ENCODE data around the gene IRF6. TPM values are rescaled to one million over a fixed set of nuclear protein-coding genes. Genes with fewer than 3 reads are reported as not detected.

Gene IRF6
- total and polyA plus RNA-seq, 2 experiments from 2014 or later, result 1.9 to 2.6 TPM

- TF ChIP-seq CTCF (IDR thresholded peaks at IDR 0.05; ENCODE audit: low read depth, low read length), result no peak
- no peaks in the 10 kb centered on the region for H3K36me3 ChIP-seq
- H3K9me3 ChIP-seq (ENCODE audit: low read depth), result no peaks in the 10 kb centered on the region
- peaks cover 4% of the 10 kb centered on the region for H3K27me3 ChIP-seq
- DNase-seq (ENCODE audit: low read depth in 1 of 2, low spot score in 1 of 2), result no peak
- no peaks in the 10 kb centered on the region for H3K4me1 ChIP-seq (ENCODE audit: low read depth)
- H3K27ac ChIP-seq, result no peak overlapping the region
- H3K4me3 ChIP-seq, result no peak overlapping the region
These were observed 9.5 kb upstream of the IRF6 start for GRCh38 chr1:209815490-209815889.

GRCh38 chr1:209813902-209814301 lies 8.0 kb upstream of the IRF6 start:
- Histone ChIP-seq H3K36me3 (no peaks in the 10 kb centered on the region), H3K27ac (no peak overlapping the region), H3K9me3 (ENCODE audit: low read depth) (no peaks in the 10 kb centered on the region), H3K4me3 (no peak overlapping the region), H3K27me3 (no peaks in the 10 kb centered on the region), H3K4me1 (ENCODE audit: low read depth) (no peaks in the 10 kb centered on the region)
- no peak for DNase-seq (ENCODE audit: low read depth in 1 of 2, low spot score in 1 of 2)
- TF ChIP-seq CTCF (IDR thresholded peaks at IDR 0.05; ENCODE audit: low read depth, low read length), result no peak

GRCh38 chr1:209810783-209811182 lies 4.8 kb upstream of the IRF6 start:
- H3K4me3 ChIP-seq, result no peak overlapping the region
- H3K36me3 ChIP-seq, result no peaks in the 10 kb centered on the region
- peaks cover 15% of the 10 kb centered on the region for H3K4me1 ChIP-seq (ENCODE audit: low read depth)
- peaks cover 2% of the 10 kb centered on the region for H3K27me3 ChIP-seq
- no peak overlapping the region for H3K27ac ChIP-seq
- no peak for TF ChIP-seq CTCF (IDR thresholded peaks at IDR 0.05; ENCODE audit: low read depth, low read length)
- DNase-seq (ENCODE audit: low read depth in 1 of 2, low spot score in 1 of 2), result no peak
- H3K9me3 ChIP-seq (ENCODE audit: low read depth), result no peaks in the 10 kb centered on the region

GRCh38 chr1:209809611-209810010 lies 3.7 kb upstream of the IRF6 start:
- Histone ChIP-seq H3K27me3 (peaks cover 14% of the 10 kb centered on the region), H3K9me3 (ENCODE audit: low read depth) (no peaks in the 10 kb centered on the region), H3K4me1 (ENCODE audit: low read depth) (peaks cover 15% of the 10 kb centered on the region), H3K4me3 (no peak overlapping the region), H3K27ac (no peak overlapping the region), H3K36me3 (no peaks in the 10 kb centered on the region)
- no peak for TF ChIP-seq CTCF (IDR thresholded peaks at IDR 0.05; ENCODE audit: low read depth, low read length)
- no peak for DNase-seq (ENCODE audit: low read depth in 1 of 2, low spot score in 1 of 2)

- Histone ChIP-seq H3K27me3 (peaks cover 29% of the 10 kb centered on the region), H3K36me3 (no peaks in the 10 kb centered on the region), H3K9me3 (ENCODE audit: low read depth) (no peaks in the 10 kb centered on the region), H3K27ac (peak overlapping the region; percentile 85), H3K4me3 (no peak overlapping the region), H3K4me1 (ENCODE audit: low read depth) (peaks cover 15% of the 10 kb centered on the region)
- TF ChIP-seq CTCF (IDR thresholded peaks at IDR 0.05; ENCODE audit: low read depth, low read length), result no peak
- DNase-seq (ENCODE audit: low read depth in 1 of 2, low spot score in 1 of 2), result peak; percentile 84 to 95
These were observed 2.2 kb upstream of the IRF6 start for GRCh38 chr1:209808059-209808581.
